HEK293 (cell line): Measurements from ENCODE around the gene RBM10.

Source experiments
- CTCF ChIA-PET: fragments of 350-600 bp; formaldehyde crosslinking; extraction: SDS; loops from one replicate; lab custom pipeline; 2021; ENCODE audit warnings: antibody characterized with exemption; lab: Yijun Ruan, JAX
- POLR2A ChIA-PET: fragments of 300-600 bp; formaldehyde crosslinking; extraction: SDS; loops from one replicate; lab custom pipeline; 2020; ENCODE audit warnings: antibody characterized with exemption, inconsistent platforms; lab: Yijun Ruan, JAX
- H3K27ac ChIP-seq: fragments of 200-500 bp; sonication (Bioruptor generic); 2 replicates; pipeline ENCODE4 v1.5.1; 2014; ENCODE audit warnings: low read depth, low read length, control low read depth, inconsistent platforms; ENCODE audit errors: extremely low read depth
- H3K36me3 ChIP-seq, 2 experiments: fragments of 200-500 bp in 1 of 2; sonication (Bioruptor generic) in 1 of 2; 1 replicate in 1 of 2; 2 replicates in 1 of 2; pipeline ENCODE4 v1.5.1; 2014 to 2017; ENCODE audit warnings: inconsistent platforms in 2 of 2, low read length in 2 of 2; ENCODE audit not compliant: control insufficient read depth in 2 of 2, insufficient read depth in 1 of 2
- H3K4me1 ChIP-seq: fragments of 200-500 bp; sonication (Bioruptor generic); 2 replicates; pipeline ENCODE4 v1.5.1; 2014; ENCODE audit warnings: mild to moderate bottlenecking, low read length, inconsistent platforms; ENCODE audit not compliant: control insufficient read depth, insufficient read depth
- H3K4me3 ChIP-seq: 2 replicates; pipeline ENCODE4 v1.5.1; 2011; ENCODE audit warnings: low read depth, mild to moderate bottlenecking, control low read depth, low read length, moderate library complexity
- H3K9me3 ChIP-seq: fragments of 200-500 bp; sonication (Bioruptor generic); 2 replicates; pipeline ENCODE4 v1.5.1; 2014; ENCODE audit warnings: low read depth, low read length, inconsistent platforms; ENCODE audit not compliant: control insufficient read depth, insufficient read depth
- HOXA7 ChIP-seq: sonication (generic); formaldehyde crosslinking; IDR thresholded peaks from 2 replicates; pipeline ENCODE4 v1.8.1; 2022; ENCODE audit warnings: missing genetic modification reagents, borderline replicate concordance
- WT1 ChIP-seq: fragments of 450-650 bp; formaldehyde crosslinking; IDR thresholded peaks from 2 replicates; pipeline ENCODE4 v1.5.1; 2016; ENCODE audit warnings: missing biosample characterization, missing genetic modification characterization
- ZBTB21 ChIP-seq: fragments of 450-650 bp; formaldehyde crosslinking; IDR thresholded peaks from 2 replicates; pipeline ENCODE4 v1.5.1; 2017; ENCODE audit warnings: missing biosample characterization, missing genetic modification characterization
- ZNF121 ChIP-seq: fragments of 450-650 bp; formaldehyde crosslinking; IDR thresholded peaks from 2 replicates; pipeline ENCODE4 v1.5.1; 2016; ENCODE audit warnings: missing biosample characterization, missing genetic modification characterization
- ZNF169 ChIP-seq: fragments of 450-650 bp; formaldehyde crosslinking; IDR thresholded peaks from 2 replicates; pipeline ENCODE4 v1.5.1; 2016; ENCODE audit warnings: missing biosample characterization, missing genetic modification characterization
- ZNF18 ChIP-seq: fragments of 450-650 bp; formaldehyde crosslinking; IDR thresholded peaks from 2 replicates; pipeline ENCODE4 v1.5.1; 2016; ENCODE audit warnings: missing biosample characterization, missing genetic modification characterization
- ZNF214 ChIP-seq: fragments of 450-650 bp; formaldehyde crosslinking; IDR thresholded peaks from 2 replicates; pipeline ENCODE4 v1.5.1; 2017; ENCODE audit warnings: missing biosample characterization, mild to moderate bottlenecking, missing genetic modification characterization, borderline replicate concordance
- ZNF274 ChIP-seq, 2 experiments: fragments of 200-500 bp in 1 of 2; fragments of 450-650 bp in 1 of 2; sonication (Bioruptor generic) in 1 of 2; formaldehyde crosslinking in 1 of 2; IDR thresholded peaks; 2 replicates each; pipeline versions ENCODE4 v1.5.1 to v1.6.1; 2014 to 2016; ENCODE audit warnings: borderline replicate concordance in 1 of 2, inconsistent platforms in 1 of 2, low read length in 1 of 2, missing biosample characterization in 1 of 2, missing genetic modification characterization in 1 of 2
- ZNF302 ChIP-seq: fragments of 450-650 bp; formaldehyde crosslinking; IDR thresholded peaks from 2 replicates; pipeline ENCODE4 v1.5.1; 2016; ENCODE audit warnings: missing biosample characterization, missing genetic modification characterization, low read depth
- ZNF354C ChIP-seq: fragments of 450-650 bp; formaldehyde crosslinking; IDR thresholded peaks from 2 replicates; pipeline ENCODE4 v1.5.1; 2016; ENCODE audit warnings: missing biosample characterization, missing genetic modification characterization, low read depth, borderline replicate concordance
- ZNF366 ChIP-seq: fragments of 450-650 bp; formaldehyde crosslinking; conservative IDR thresholded peaks from 2 replicates; pipeline ENCODE4 v1.5.1; 2016; ENCODE audit warnings: missing biosample characterization, missing genetic modification characterization
- ZNF37A ChIP-seq: fragments of 450-650 bp; IDR thresholded peaks from 2 replicates; pipeline ENCODE4 v1.5.1; 2018; ENCODE audit warnings: missing biosample characterization, missing genetic modification characterization
- ZNF391 ChIP-seq: fragments of 450-650 bp; formaldehyde crosslinking; IDR thresholded peaks from 2 replicates; pipeline ENCODE4 v1.5.1; 2016; ENCODE audit warnings: low read depth, missing biosample characterization, missing genetic modification characterization, borderline replicate concordance
- ZNF394 ChIP-seq: fragments of 450-650 bp; formaldehyde crosslinking; IDR thresholded peaks from 2 replicates; pipeline ENCODE4 v1.5.1; 2016; ENCODE audit warnings: missing biosample characterization, missing genetic modification characterization, mild to moderate bottlenecking, moderate library complexity, borderline replicate concordance
- ZNF48 ChIP-seq: fragments of 450-650 bp; formaldehyde crosslinking; IDR thresholded peaks from 2 replicates; pipeline ENCODE4 v1.5.1; 2016; ENCODE audit warnings: missing biosample characterization, missing genetic modification characterization
- ZNF521 ChIP-seq: fragments of 450-650 bp; formaldehyde crosslinking; IDR thresholded peaks from 2 replicates; pipeline ENCODE4 v1.5.1; 2017; ENCODE audit warnings: missing biosample characterization, mild to moderate bottlenecking, missing genetic modification characterization
- ZNF529 ChIP-seq: fragments of 450-650 bp; formaldehyde crosslinking; IDR thresholded peaks from 2 replicates; pipeline ENCODE4 v1.5.1; 2017; ENCODE audit warnings: missing genetic modification characterization, missing biosample characterization; ENCODE audit not compliant: insufficient replicate concordance
- ZNF629 ChIP-seq: fragments of 450-650 bp; formaldehyde crosslinking; IDR thresholded peaks from 2 replicates; pipeline ENCODE4 v1.5.1; 2017; ENCODE audit warnings: missing biosample characterization, missing genetic modification characterization
- ZNF658 ChIP-seq: fragments of 450-650 bp; formaldehyde crosslinking; IDR thresholded peaks from 2 replicates; pipeline ENCODE4; 2016; ENCODE audit warnings: missing biosample characterization, missing genetic modification characterization
- ZNF701 ChIP-seq: fragments of 450-650 bp; formaldehyde crosslinking; IDR thresholded peaks from 2 replicates; pipeline ENCODE4 v1.5.1; 2016; ENCODE audit warnings: missing biosample characterization, missing genetic modification characterization
- ZNF704 ChIP-seq: fragments of 450-650 bp; formaldehyde crosslinking; IDR thresholded peaks from 2 replicates; pipeline ENCODE4 v1.5.1; 2016; ENCODE audit warnings: missing biosample characterization, missing genetic modification characterization
- ZNF843 ChIP-seq: fragments of 450-650 bp; formaldehyde crosslinking; IDR thresholded peaks from 2 replicates; pipeline ENCODE4 v1.5.1; 2016; ENCODE audit warnings: missing biosample characterization, missing genetic modification characterization
- TF ChIP-seq, protein P1 (sequence below): fragments of 450-650 bp; formaldehyde crosslinking; IDR thresholded peaks from 2 replicates; pipeline ENCODE4 v1.5.1; 2017; ENCODE audit warnings: missing biosample characterization, missing genetic modification characterization
- TF ChIP-seq, protein P2 (sequence below): fragments of 450-650 bp; formaldehyde crosslinking; IDR thresholded peaks from 2 replicates; pipeline ENCODE4 v1.5.1; 2017; ENCODE audit warnings: missing biosample characterization, missing genetic modification characterization
- TF ChIP-seq, protein P3 (sequence below): fragments of 450-650 bp; formaldehyde crosslinking; optimal IDR thresholded peaks from 2 replicates; pipeline ENCODE3; 2016; ENCODE audit warnings: missing biosample characterization, mild to moderate bottlenecking, missing genetic modification characterization
- TF ChIP-seq, protein P4 (sequence below): fragments of 450-650 bp; formaldehyde crosslinking; IDR thresholded peaks from 2 replicates; pipeline ENCODE4 v1.5.1; 2016; ENCODE audit warnings: missing biosample characterization, missing genetic modification characterization

RBM10 gene

GRCh38 chrX:47217121-47217851, 72.3 kb downstream of the RBM10 start:
- peaks cover 45 to 75% of the 10 kb centered on the region in 2 experiments for H3K36me3 ChIP-seq
- CTCF ChIA-PET = interaction anchor here (0.6 to 1.0 kb wide), 2 partner anchors 167 to 1322 kb away, joined by 4 read pairs; partner anchors contain the start of gene TBC1D25
- TF ChIP-seq HOXA7 (CRISPR knock-in tag) (no peak), ZNF391 (no peak), ZNF366 (peak; percentile 61), ZNF394 (tag by site-specific recombination) (0 out of 2 replicates have a peak, but pooled peaks have one; percentile 37), ZNF629 (peak; percentile 70), ZNF18 (tag by site-specific recombination) (no peak), ZNF48 (tag by site-specific recombination) (no peak), ZNF169 (no peak), ZNF843 (tag by site-specific recombination) (peak; percentile 31; the same call in 1 of the 2 replicates), WT1 (tag by site-specific recombination) (peak; percentile 44; the same call in 1 of the 2 replicates), ZNF701 (no peak), ZNF121 (no peak), ZNF214 (no peak), ZBTB21 (no peak), ZNF37A (tag by site-specific recombination) (no peak), ZNF354C (tag by site-specific recombination) (no peak), ZNF521 (tag by site-specific recombination) (no peak), ZNF302 (tag by site-specific recombination) (no peak), ZNF274 (IDR thresholded peaks at IDR 0.05; ENCODE audit: low read length) (no peak), ZNF274 (tag by site-specific recombination; IDR thresholded peaks at IDR 0.05; ENCODE audit: borderline replicate concordance) (no peak), ZNF704 (tag by site-specific recombination) (no peak), ZNF529 (tag by site-specific recombination) (no peak), ZNF658 (tag by site-specific recombination) (no peak)
- TF ChIP-seq, protein P1, sequence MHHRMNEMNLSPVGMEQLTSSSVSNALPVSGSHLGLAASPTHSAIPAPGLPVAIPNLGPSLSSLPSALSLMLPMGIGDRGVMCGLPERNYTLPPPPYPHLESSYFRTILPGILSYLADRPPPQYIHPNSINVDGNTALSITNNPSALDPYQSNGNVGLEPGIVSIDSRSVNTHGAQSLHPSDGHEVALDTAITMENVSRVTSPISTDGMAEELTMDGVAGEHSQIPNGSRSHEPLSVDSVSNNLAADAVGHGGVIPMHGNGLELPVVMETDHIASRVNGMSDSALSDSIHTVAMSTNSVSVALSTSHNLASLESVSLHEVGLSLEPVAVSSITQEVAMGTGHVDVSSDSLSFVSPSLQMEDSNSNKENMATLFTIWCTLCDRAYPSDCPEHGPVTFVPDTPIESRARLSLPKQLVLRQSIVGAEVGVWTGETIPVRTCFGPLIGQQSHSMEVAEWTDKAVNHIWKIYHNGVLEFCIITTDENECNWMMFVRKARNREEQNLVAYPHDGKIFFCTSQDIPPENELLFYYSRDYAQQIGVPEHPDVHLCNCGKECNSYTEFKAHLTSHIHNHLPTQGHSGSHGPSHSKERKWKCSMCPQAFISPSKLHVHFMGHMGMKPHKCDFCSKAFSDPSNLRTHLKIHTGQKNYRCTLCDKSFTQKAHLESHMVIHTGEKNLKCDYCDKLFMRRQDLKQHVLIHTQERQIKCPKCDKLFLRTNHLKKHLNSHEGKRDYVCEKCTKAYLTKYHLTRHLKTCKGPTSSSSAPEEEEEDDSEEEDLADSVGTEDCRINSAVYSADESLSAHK = no peak
- TF ChIP-seq, protein P2, sequence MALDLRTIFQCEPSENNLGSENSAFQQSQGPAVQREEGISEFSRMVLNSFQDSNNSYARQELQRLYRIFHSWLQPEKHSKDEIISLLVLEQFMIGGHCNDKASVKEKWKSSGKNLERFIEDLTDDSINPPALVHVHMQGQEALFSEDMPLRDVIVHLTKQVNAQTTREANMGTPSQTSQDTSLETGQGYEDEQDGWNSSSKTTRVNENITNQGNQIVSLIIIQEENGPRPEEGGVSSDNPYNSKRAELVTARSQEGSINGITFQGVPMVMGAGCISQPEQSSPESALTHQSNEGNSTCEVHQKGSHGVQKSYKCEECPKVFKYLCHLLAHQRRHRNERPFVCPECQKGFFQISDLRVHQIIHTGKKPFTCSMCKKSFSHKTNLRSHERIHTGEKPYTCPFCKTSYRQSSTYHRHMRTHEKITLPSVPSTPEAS (tag by site-specific recombination) = no peak
- TF ChIP-seq, protein P3, sequence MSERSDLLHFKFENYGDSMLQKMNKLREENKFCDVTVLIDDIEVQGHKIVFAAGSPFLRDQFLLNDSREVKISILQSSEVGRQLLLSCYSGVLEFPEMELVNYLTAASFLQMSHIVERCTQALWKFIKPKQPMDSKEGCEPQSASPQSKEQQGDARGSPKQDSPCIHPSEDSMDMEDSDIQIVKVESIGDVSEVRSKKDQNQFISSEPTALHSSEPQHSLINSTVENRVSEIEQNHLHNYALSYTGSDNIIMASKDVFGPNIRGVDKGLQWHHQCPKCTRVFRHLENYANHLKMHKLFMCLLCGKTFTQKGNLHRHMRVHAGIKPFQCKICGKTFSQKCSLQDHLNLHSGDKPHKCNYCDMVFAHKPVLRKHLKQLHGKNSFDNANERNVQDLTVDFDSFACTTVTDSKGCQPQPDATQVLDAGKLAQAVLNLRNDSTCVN (tag by site-specific recombination) = no peak
- TF ChIP-seq, protein P4, sequence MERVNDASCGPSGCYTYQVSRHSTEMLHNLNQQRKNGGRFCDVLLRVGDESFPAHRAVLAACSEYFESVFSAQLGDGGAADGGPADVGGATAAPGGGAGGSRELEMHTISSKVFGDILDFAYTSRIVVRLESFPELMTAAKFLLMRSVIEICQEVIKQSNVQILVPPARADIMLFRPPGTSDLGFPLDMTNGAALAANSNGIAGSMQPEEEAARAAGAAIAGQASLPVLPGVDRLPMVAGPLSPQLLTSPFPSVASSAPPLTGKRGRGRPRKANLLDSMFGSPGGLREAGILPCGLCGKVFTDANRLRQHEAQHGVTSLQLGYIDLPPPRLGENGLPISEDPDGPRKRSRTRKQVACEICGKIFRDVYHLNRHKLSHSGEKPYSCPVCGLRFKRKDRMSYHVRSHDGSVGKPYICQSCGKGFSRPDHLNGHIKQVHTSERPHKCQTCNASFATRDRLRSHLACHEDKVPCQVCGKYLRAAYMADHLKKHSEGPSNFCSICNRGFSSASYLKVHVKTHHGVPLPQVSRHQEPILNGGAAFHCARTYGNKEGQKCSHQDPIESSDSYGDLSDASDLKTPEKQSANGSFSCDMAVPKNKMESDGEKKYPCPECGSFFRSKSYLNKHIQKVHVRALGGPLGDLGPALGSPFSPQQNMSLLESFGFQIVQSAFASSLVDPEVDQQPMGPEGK (tag by site-specific recombination) = peak; percentile 67

More at GRCh38 chrX:47217121-47217851, 72.3 kb downstream of the RBM10 start:
- Histone ChIP-seq H3K4me1 (peaks cover 11% of the 10 kb centered on the region; the same call in 1 of the 2 replicates), H3K4me3 (peak overlapping the region; percentile 2), H3K9me3 (no peaks in the 10 kb centered on the region), H3K27ac (peak overlapping the region; percentile 63)
- POLR2A ChIA-PET = interaction anchor here (0.7 to 4.6 kb wide), 20 partner anchors 9 to 433 kb away, joined by 3 to 124 read pairs (median 6); partner anchors contain the start of genes ELK1, NDUFB11, RBM10 and USP11
